ENCODE results near the gene ADGRA1.

GRCh38 chr10:133060881-133061280 lies 26.8 kb upstream of the ADGRA1 start:
- TF ChIP-seq EP300 (IDR thresholded peaks at IDR 0.05) (no peak), CTCF (IDR thresholded peaks at IDR 0.05) (no peak), POLR2AphosphoS5 (IDR thresholded peaks at IDR 0.05) (no peak)

Measured in sigmoid colon (tissue), 4 donors.